ENCODE data around the gene KIAA1549. TPM values are rescaled to one million over a fixed set of nuclear protein-coding genes. Genes with fewer than 3 reads are reported as not detected.

The KIAA1549 gene
- total and polyA plus RNA-seq, 2 of the 8 experiments (the other 6 are each of a cell fraction or from before 2014, with no cell fraction given), result 6.5 to 17.3 TPM

- no peak overlapping the region for H2BK5ac ChIP-seq (ENCODE audit: low read depth, low read length)
- ChIA-PET POLR2A (ENCODE audit: partially characterized antibody) (no interaction called here), CTCF (ENCODE audit: partially characterized antibody) (interaction anchor here (1.1 to 2.2 kb wide), 3 partner anchors 17 to 72 kb away, joined by 3 to 5 read pairs (median 3); no protein-coding TSS in a partner anchor)
These were observed 167.2 kb downstream of the KIAA1549 start for GRCh38 chr7:138813945-138814344.

More at GRCh38 chr7:138813945-138814344, 167.2 kb downstream of the KIAA1549 start:
- Histone ChIP-seq H2BK12ac (ENCODE audit: low read depth, low read length) (no peak overlapping the region), H3K4me3 (ENCODE audit: extremely low read depth in 1 of 4, insufficient read depth in 2 of 4, low read depth in 3 of 4, low read length in 4 of 4) (no peak overlapping the region), H3K14ac (ENCODE audit: insufficient read length) (no peak overlapping the region), H4K20me1 (replicated peaks in 1 of 2; ENCODE audit: control insufficient read depth in 1 of 2, insufficient read depth in 2 of 2, low read length in 2 of 2) (no peaks in the 10 kb centered on the region), H3K27me3 (replicated peaks in 1 of 4; ENCODE audit: control insufficient read depth in 3 of 4, extremely low read depth in 1 of 4, insufficient read depth in 3 of 4, low read length in 3 of 4) (peaks cover 0 to 1% (median 0%) of the 10 kb centered on the region in 4 experiments; a peak in 1 of 7 replicates), H3K4me1 (replicated peaks in 1 of 4; ENCODE audit: control insufficient read depth in 3 of 4, insufficient read depth in 4 of 4, low read length in 3 of 4) (no peaks in the 10 kb centered on the region), H3K9me3 (ENCODE audit: insufficient read depth in 2 of 2, low read depth in 1 of 2, low read length in 1 of 2) (no peaks in the 10 kb centered on the region), H3K56ac (replicated peaks; ENCODE audit: insufficient read length, low read depth, low read length) (no peak overlapping the region), H2BK20ac (ENCODE audit: low read length) (no peak overlapping the region), H4K91ac (replicated peaks; ENCODE audit: insufficient read length, low read length) (no peak overlapping the region), H2AK5ac (ENCODE audit: low read depth, low read length) (no peak overlapping the region), H2AFZ (ENCODE audit: low read length) (no peak overlapping the region), H4K5ac (ENCODE audit: insufficient read length, low read depth, low read length) (no peak overlapping the region), H4K8ac (ENCODE audit: extremely low read depth, insufficient read depth, low read length) (no peak overlapping the region), H3K9ac (replicated peaks in 1 of 4; ENCODE audit: extremely low read depth in 1 of 4, low read depth in 3 of 4, low read length in 3 of 4) (no peak overlapping the region), H3K4ac (replicated peaks; ENCODE audit: insufficient read length, low read depth, low read length) (no peak overlapping the region), H3K27ac (ENCODE audit: low read depth, low read length) (no peak overlapping the region), H3K36me3 (ENCODE audit: control insufficient read depth in 2 of 4, insufficient read depth in 4 of 4, low read length in 3 of 4) (no peaks in the 10 kb centered on the region), H3K4me2 (ENCODE audit: insufficient read depth in 1 of 2, low read depth in 2 of 2, low read length in 2 of 2) (no peak overlapping the region), H3K23me2 (ENCODE audit: low read depth, low read length) (no peaks in the 10 kb centered on the region; the same call in 1 of the 2 replicates), H2BK15ac (ENCODE audit: low read length) (no peak overlapping the region), H3K79me2 (ENCODE audit: control insufficient read depth in 1 of 2, insufficient read depth in 2 of 2, low read length in 2 of 2) (no peaks in the 10 kb centered on the region), H3K23ac (ENCODE audit: insufficient read length) (no peak overlapping the region), H3K18ac (ENCODE audit: extremely low read depth, low read length) (no peak overlapping the region), H2BK120ac (replicated peaks; ENCODE audit: low read depth, low read length) (no peak overlapping the region), H3K79me1 (ENCODE audit: low read depth, low read length) (no peaks in the 10 kb centered on the region)
- 94% methylated on average over 2 of the region's 2 CpGs; no CpG with 5 or more reads in 1 of the 2 experiments for WGBS, 2 experiments (ENCODE audit: extremely low coverage in 1 of 2, insufficient coverage in 1 of 2, insufficient read length in 1 of 2, insufficient replicate concordance in 2 of 2, low coverage in 1 of 2, low lambda C conversion rate in 2 of 2, missing lambda C conversion rate in 1 of 2)
- FAIRE-seq (no peak), DNase-seq (ENCODE audit: low read depth in 1 of 2, low spot score in 2 of 2) (no peak)
- TF ChIP-seq TAF1 (IDR thresholded peaks at IDR 0.05; ENCODE audit: low read depth, low read length), result no peak
- no peak for TF ChIP-seq YY1 (IDR thresholded peaks at IDR 0.05; ENCODE audit: low read depth, low read length)
- no peak for TF ChIP-seq BACH1 (IDR thresholded peaks at IDR 0.05; ENCODE audit: low read length)
- TF ChIP-seq JUND (IDR thresholded peaks at IDR 0.05; ENCODE audit: low read length), result no peak
- TF ChIP-seq CTBP2 (IDR thresholded peaks at IDR 0.05; ENCODE audit: borderline replicate concordance, insufficient read depth, insufficient read length, low read length), result no peak
- TF ChIP-seq CREB1 (IDR thresholded peaks at IDR 0.05), result no peak
- no peak for TF ChIP-seq E2F6 (IDR thresholded peaks at IDR 0.05)
- TF ChIP-seq SIRT6 (IDR thresholded peaks at IDR 0.05; ENCODE audit: low read length), result no peak

Measured in H1 (cell line).